ENCODE data around the gene ROS1.
"Not testable (repeated sequence)": the region's sequence is repeated elsewhere in the genome, so short reads cannot be mapped to it uniquely, and the experiment has no call there.

ROS1 gene

GRCh38 chr6:117375446-117375845 is 50.3 kb downstream of the ROS1 start:
- no peak for DNase-seq

- DNase-seq, result no peak
Observed at GRCh38 chr6:117373211-117373813, 52.4 kb downstream of the ROS1 start.

GRCh38 chr6:117372289-117372688 is 53.5 kb downstream of the ROS1 start:
- not testable (repeated sequence) for DNase-seq

GRCh38 chr6:117371492-117371891 is 54.2 kb downstream of the ROS1 start:
- no peak for DNase-seq

GRCh38 chr6:117359581-117359980 is 66.2 kb downstream of the ROS1 start:
- DNase-seq, result no peak

GRCh38 chr6:117354671-117355070 is 71.1 kb downstream of the ROS1 start:
- DNase-seq, result no peak

GRCh38 chr6:117352466-117353081 is 73.2 kb downstream of the ROS1 start:
- peak; percentile 49 for DNase-seq

GRCh38 chr6:117351521-117351920 is 74.2 kb downstream of the ROS1 start:
- DNase-seq, result no peak

GRCh38 chr6:117346142-117346930 is 79.4 kb downstream of the ROS1 start:
- peak; percentile 72 for DNase-seq

- no peak for DNase-seq
Observed at GRCh38 chr6:117345292-117345610, 80.5 kb downstream of the ROS1 start.

- no peak for DNase-seq
Observed at GRCh38 chr6:117344444-117345291, 81.1 kb downstream of the ROS1 start.

- DNase-seq, result no peak
Observed at GRCh38 chr6:117338567-117338966, 87.2 kb downstream of the ROS1 start.

GRCh38 chr6:117329926-117330325 is 95.8 kb downstream of the ROS1 start:
- DNase-seq, result no peak

GRCh38 chr6:117328500-117328899 is 97.2 kb downstream of the ROS1 start:
- no peak for DNase-seq

GRCh38 chr6:117328005-117328389 is 97.7 kb downstream of the ROS1 start:
- DNase-seq, result no peak

- DNase-seq, result no peak
Observed at GRCh38 chr6:117327149-117328004, 98.4 kb downstream of the ROS1 start.

- no peak for DNase-seq
Observed at GRCh38 chr6:117326396-117326795, 99.3 kb downstream of the ROS1 start.

- peak; percentile 44 for DNase-seq
Observed at GRCh38 chr6:117317261-117317660, 108.5 kb downstream of the ROS1 start.

GRCh38 chr6:117311726-117312125 is 114.0 kb downstream of the ROS1 start:
- DNase-seq, result no peak

GRCh38 chr6:117311310-117311709 is 114.4 kb downstream of the ROS1 start:
- DNase-seq, result no peak

- no peak for DNase-seq
Observed at GRCh38 chr6:117309611-117310010, 116.1 kb downstream of the ROS1 start.

GRCh38 chr6:117309069-117309468 is 116.7 kb downstream of the ROS1 start:
- DNase-seq, result no peak

All from NCI-H774 (cell line).